DMS 273 (cell line): ENCODE results near the gene RIMBP3C.
A peak's percentile ranks its signal among the peaks of the same experiment; 100 is the strongest.
"Not testable (repeated sequence)": the region's sequence is repeated elsewhere in the genome, so short reads cannot be mapped to it uniquely, and the experiment has no call there.

ENCODE experiments used
- DNase-seq: peaks from one replicate; lab custom pipeline; 2025; ENCODE audit not compliant: unreplicated experiment; lab: John Stamatoyannopoulos, UW

RIMBP3C gene

GRCh38 chr22:21579474-21579851 lies 28.2 kb upstream of the RIMBP3C start:
- DNase-seq = no peak

GRCh38 chr22:21573750-21574494 lies 22.7 kb upstream of the RIMBP3C start:
- no peak for DNase-seq

- DNase-seq = no peak
Observed at GRCh38 chr22:21573293-21573734, 22.1 kb upstream of the RIMBP3C start.

GRCh38 chr22:21571679-21572078 lies 20.4 kb upstream of the RIMBP3C start:
- DNase-seq = no peak

GRCh38 chr22:21570398-21570797 lies 19.1 kb upstream of the RIMBP3C start:
- no peak for DNase-seq

- no peak for DNase-seq
Observed at GRCh38 chr22:21569459-21570170, 18.4 kb upstream of the RIMBP3C start.

GRCh38 chr22:21569076-21569427 lies 17.8 kb upstream of the RIMBP3C start:
- not testable (repeated sequence) for DNase-seq

GRCh38 chr22:21568347-21569075 lies 17.2 kb upstream of the RIMBP3C start:
- DNase-seq = peak; percentile 45

- peak; percentile 87 for DNase-seq
Observed at GRCh38 chr22:21567456-21568346, 16.4 kb upstream of the RIMBP3C start, which contains the start of gene UBE2L3. Gene UBE2L3 (plus strand): TSS chr22:21567714. CDS start chr22:21567745, 31 bp downstream.

- DNase-seq = peak; percentile 21
Observed at GRCh38 chr22:21564411-21564810, 13.2 kb upstream of the RIMBP3C start.

- DNase-seq = no peak
Observed at GRCh38 chr22:21563912-21564311, 12.7 kb upstream of the RIMBP3C start.

- DNase-seq = not testable (repeated sequence)
Observed at GRCh38 chr22:21560657-21561056, 9.4 kb upstream of the RIMBP3C start.

GRCh38 chr22:21559345-21560125 lies 8.3 kb upstream of the RIMBP3C start:
- DNase-seq = not testable (repeated sequence)

- not testable (repeated sequence) for DNase-seq
Observed at GRCh38 chr22:21550678-21551047, 598 bp downstream of the RIMBP3C start.

GRCh38 chr22:21550008-21550677 lies 1.1 kb downstream of the RIMBP3C start:
- DNase-seq = not testable (repeated sequence)

GRCh38 chr22:21549558-21549957 lies 1.7 kb downstream of the RIMBP3C start:
- not testable (repeated sequence) for DNase-seq

GRCh38 chr22:21544432-21545322 lies 6.6 kb downstream of the RIMBP3C start:
- DNase-seq = not testable (repeated sequence)

- DNase-seq = not testable (repeated sequence)
Observed at GRCh38 chr22:21539862-21540261, 11.4 kb downstream of the RIMBP3C start.
